Measurements from ENCODE around the gene SCAP.

The SCAP gene

DNA sequence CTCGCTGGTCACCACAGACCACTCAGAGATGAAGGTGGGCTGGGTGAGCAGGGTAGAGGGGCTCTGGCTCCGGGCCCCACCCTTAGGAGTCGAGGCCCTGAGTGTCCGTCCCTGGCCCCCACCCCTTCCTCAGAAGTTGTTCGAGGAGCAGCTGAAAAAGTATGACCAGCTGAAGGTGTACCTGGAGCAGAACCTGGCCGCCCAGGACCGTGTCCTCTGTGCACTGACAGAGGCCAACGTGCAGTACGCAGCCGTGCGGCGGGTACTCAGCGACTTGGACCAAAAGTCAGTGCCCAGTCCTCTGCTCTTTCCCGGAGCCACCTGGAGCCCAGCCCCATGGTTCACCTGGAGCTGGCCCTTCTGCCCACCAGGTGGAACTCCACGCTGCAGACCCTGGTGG, 66.5 kb downstream of the SCAP start:
- TF ChIP-seq, protein P1, sequence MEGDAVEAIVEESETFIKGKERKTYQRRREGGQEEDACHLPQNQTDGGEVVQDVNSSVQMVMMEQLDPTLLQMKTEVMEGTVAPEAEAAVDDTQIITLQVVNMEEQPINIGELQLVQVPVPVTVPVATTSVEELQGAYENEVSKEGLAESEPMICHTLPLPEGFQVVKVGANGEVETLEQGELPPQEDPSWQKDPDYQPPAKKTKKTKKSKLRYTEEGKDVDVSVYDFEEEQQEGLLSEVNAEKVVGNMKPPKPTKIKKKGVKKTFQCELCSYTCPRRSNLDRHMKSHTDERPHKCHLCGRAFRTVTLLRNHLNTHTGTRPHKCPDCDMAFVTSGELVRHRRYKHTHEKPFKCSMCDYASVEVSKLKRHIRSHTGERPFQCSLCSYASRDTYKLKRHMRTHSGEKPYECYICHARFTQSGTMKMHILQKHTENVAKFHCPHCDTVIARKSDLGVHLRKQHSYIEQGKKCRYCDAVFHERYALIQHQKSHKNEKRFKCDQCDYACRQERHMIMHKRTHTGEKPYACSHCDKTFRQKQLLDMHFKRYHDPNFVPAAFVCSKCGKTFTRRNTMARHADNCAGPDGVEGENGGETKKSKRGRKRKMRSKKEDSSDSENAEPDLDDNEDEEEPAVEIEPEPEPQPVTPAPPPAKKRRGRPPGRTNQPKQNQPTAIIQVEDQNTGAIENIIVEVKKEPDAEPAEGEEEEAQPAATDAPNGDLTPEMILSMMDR (IDR thresholded peaks at IDR 0.05; ENCODE audit: low read depth, low read length, missing control alignments): no peak
- DNase-seq (ENCODE audit: low read depth): no peak
- H3K4me3 ChIP-seq (ENCODE audit: low read depth, low read length): no peak overlapping the region

DNA sequence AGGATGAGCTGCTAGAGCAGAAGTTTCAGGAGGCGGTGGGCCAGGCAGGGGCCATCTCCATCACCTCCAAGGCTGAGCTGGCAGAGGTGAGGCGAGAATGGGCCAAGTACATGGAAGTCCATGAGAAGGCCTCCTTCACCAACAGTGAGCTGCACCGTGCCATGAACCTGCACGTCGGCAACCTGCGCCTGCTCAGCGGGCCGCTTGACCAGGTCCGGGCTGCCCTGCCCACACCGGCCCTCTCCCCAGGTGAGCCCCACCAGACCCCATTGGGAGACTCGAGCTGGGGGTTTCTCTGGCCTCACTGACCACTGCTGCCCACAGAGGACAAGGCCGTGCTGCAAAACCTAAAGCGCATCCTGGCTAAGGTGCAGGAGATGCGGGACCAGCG, 66.9 kb downstream of the SCAP start:
- TF ChIP-seq, protein P1 (IDR thresholded peaks at IDR 0.05; ENCODE audit: low read depth, low read length, missing control alignments): no peak
- no peak overlapping the region for H3K4me3 ChIP-seq (ENCODE audit: low read depth, low read length)
- DNase-seq (ENCODE audit: low read depth): no peak

DNA sequence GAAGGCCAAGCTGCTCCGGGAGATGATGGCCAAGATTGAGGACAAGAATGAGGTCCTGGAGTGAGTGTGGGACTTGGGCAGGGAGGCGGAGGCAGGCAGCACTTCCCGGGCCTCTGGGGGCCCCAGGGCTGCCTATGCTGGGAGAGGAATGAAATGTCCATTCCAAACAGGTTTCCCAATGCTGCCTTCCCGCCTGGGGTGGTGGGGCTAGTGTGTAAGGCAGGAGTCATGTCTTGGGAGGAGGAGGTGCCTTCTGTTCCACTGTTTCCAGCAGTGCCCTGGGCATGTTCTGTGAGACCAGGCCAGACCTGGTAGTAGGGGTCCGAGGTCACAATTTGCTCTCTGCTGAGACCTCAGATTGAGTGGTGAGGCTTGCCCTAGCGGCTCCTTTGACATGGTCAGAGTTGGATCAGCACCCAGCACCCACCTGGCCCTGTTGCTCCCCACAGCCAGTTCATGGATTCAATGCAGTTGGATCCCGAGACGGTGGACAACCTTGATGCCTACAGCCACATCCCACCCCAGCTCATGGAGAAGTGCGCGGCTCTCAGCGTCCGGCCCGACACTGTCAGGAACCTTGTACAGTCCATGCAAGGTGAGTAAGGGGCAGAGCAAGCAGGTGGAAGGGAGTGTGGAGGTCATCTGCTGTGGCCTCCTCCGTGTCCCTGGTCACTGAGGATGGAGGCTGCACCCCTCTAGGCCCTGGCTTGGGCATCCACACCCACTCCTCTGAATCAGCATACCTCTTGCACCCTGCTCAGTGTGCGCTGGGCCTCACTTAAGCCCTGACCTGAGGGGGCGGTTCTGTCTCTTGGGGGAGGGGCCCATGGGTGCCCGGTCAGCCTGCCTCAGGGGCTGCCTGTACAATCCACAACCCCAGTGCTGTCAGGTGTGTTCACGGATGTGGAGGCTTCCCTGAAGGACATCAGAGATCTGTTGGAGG, 67.6 kb downstream of the SCAP start:
- no peak for DNase-seq (ENCODE audit: low read depth)
- TF ChIP-seq, protein P1 (IDR thresholded peaks at IDR 0.05; ENCODE audit: low read depth, low read length, missing control alignments): no peak
- H3K4me3 ChIP-seq (ENCODE audit: low read depth, low read length): no peak overlapping the region

DNA sequence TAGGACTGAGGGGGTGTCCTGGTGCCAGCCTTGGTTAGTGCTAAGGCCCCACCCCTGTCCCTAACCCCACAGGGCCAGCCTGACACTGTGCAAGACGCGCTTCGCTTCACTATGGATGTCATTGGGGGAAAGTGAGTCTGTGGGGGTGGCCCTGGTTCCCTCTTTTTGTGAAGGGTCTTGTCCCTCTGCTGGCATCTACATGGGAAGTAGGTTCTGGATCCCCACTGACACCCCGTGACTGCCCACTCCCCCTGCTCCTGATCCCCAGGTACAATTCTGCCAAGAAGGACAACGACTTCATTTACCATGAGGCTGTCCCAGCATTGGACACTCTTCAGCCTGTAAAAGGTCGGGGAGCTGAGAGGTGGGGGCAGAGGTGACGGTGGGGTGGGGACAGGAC, 68.5 kb downstream of the SCAP start:
- no peak overlapping the region for H3K4me3 ChIP-seq (ENCODE audit: low read depth, low read length)
- TF ChIP-seq, protein P1 (IDR thresholded peaks at IDR 0.05; ENCODE audit: low read depth, low read length, missing control alignments): no peak
- no peak for DNase-seq (ENCODE audit: low read depth)

DNA sequence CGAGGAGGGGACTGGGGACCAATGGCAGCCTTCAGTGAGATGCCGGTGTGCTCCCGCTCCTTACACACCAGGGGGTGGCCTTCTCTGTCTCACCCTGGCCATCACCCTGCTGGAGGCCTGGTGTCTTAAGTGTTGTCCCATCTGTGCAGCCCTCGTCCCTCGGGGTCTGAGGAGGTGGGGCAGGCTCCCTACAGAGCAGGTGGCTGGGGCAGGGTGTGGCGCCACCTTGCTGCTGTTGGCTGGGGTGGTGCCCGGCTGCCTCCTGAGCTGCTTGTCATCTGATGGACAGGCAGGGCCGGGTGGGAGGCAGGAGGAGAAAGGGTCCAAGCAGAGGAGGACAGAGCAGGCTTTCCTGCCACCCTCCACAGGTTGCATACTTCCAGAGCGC, 69.0 kb downstream of the SCAP start:
- no peak overlapping the region for H3K4me3 ChIP-seq (ENCODE audit: low read depth, low read length)
- TF ChIP-seq, protein P1 (IDR thresholded peaks at IDR 0.05; ENCODE audit: low read depth, low read length, missing control alignments): peak; percentile 2
- DNase-seq (ENCODE audit: low read depth): no peak

DNA sequence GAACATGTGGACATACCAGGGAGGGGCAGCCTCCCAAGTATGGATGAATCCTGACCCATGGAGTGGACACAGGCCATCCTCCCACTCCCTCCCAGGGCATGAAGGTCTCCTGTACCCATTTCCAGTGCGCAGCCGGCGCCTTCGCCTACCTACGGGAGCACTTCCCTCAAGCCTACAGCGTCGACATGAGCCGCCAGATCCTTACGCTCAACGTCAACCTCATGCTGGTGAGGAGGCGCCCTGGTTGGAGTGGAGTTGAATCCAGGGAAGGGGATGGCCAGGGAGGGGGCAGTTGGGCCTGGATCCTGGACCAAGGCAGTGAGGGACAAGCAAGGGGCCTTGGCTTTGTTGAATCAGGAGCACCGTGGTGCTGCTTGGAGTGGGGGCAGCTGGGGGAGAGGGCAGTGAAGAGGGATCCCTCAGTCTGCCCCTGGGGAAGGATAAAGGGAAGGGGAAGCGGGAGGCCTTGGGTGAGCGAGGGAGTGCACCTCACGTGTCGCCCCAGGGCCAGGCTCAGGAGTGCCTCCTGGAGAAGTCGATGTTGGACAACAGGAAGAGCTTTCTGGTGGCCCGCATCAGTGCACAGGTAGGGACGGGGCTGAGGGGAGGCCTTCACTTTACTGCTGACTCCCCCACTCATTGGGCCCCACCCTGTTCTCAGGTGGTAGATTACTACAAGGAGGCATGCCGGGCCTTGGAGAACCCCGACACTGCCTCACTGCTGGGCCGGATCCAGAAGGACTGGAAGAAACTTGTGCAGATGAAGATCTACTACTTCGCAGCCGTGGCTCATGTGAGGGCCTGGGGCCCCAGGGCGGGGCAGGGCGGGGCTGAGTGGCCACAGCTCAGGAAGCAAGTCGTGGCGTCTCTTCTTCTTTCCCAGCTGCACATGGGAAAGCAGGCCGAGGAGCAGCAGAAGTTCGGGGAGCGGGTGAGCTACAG, 69.7 kb downstream of the SCAP start:
- DNase-seq (ENCODE audit: low read depth): no peak
- no peak overlapping the region for H3K4me3 ChIP-seq (ENCODE audit: low read depth, low read length)
- TF ChIP-seq, protein P1 (IDR thresholded peaks at IDR 0.05; ENCODE audit: low read depth, low read length, missing control alignments): no peak
